ENCODE data around the gene TRAF2. TPM values are rescaled to one million over a fixed set of nuclear protein-coding genes. Genes with fewer than 3 reads are reported as not detected.

Gene TRAF2
- total RNA-seq, 1 donor from 2014 or later, result 59.5 TPM

GRCh38 chr9:136857166-136857565 is 29.1 kb upstream of the TRAF2 start:
- H3K27ac Mint-ChIP-seq, result no peak overlapping the region
- intact Hi-C loops (cut with micrococcal nuclease), result no loop called here
- H3K9me3 Mint-ChIP-seq, result no peaks in the 10 kb centered on the region
- no peaks in the 10 kb centered on the region for H3K27me3 Mint-ChIP-seq (ENCODE audit: low read depth)
- no peaks in the 10 kb centered on the region for H3K4me1 Mint-ChIP-seq (ENCODE audit: low read depth)
- no peak overlapping the region for H3K4me3 Mint-ChIP-seq (ENCODE audit: low read depth)
- no peak for DNase-seq (ENCODE audit: low spot score)
- peaks cover 9% of the 10 kb centered on the region for H3K36me3 Mint-ChIP-seq (ENCODE audit: low read depth)

GRCh38 chr9:136857581-136858412 is 28.5 kb upstream of the TRAF2 start:
- Mint-ChIP-seq H3K9me3 (no peaks in the 10 kb centered on the region), H3K27ac (no peak overlapping the region), H3K36me3 (ENCODE audit: low read depth) (peaks cover 13% of the 10 kb centered on the region), H3K4me1 (ENCODE audit: low read depth) (no peaks in the 10 kb centered on the region), H3K4me3 (ENCODE audit: low read depth) (no peak overlapping the region), H3K27me3 (ENCODE audit: low read depth) (no peaks in the 10 kb centered on the region)
- intact Hi-C loops (cut with micrococcal nuclease), result no loop called here
- DNase-seq (ENCODE audit: low spot score), result no peak

- no peak overlapping the region for H3K27ac Mint-ChIP-seq
- H3K27me3 Mint-ChIP-seq (ENCODE audit: low read depth), result no peaks in the 10 kb centered on the region
- H3K9me3 Mint-ChIP-seq, result no peaks in the 10 kb centered on the region
- H3K36me3 Mint-ChIP-seq (ENCODE audit: low read depth), result peaks cover 18% of the 10 kb centered on the region
- H3K4me1 Mint-ChIP-seq (ENCODE audit: low read depth), result no peaks in the 10 kb centered on the region
- DNase-seq (ENCODE audit: low spot score), result no peak
- intact Hi-C loops (cut with micrococcal nuclease), result no loop called here
- no peak overlapping the region for H3K4me3 Mint-ChIP-seq (ENCODE audit: low read depth)
Measured at GRCh38 chr9:136858452-136858843, 27.9 kb upstream of the TRAF2 start.

GRCh38 chr9:136858844-136859757 is 27.2 kb upstream of the TRAF2 start:
- DNase-seq (ENCODE audit: low spot score), result no peak
- H3K4me1 Mint-ChIP-seq (ENCODE audit: low read depth), result peaks cover 3% of the 10 kb centered on the region
- H3K36me3 Mint-ChIP-seq (ENCODE audit: low read depth), result peaks cover 25% of the 10 kb centered on the region
- H3K9me3 Mint-ChIP-seq, result no peaks in the 10 kb centered on the region
- H3K27me3 Mint-ChIP-seq (ENCODE audit: low read depth), result no peaks in the 10 kb centered on the region
- H3K27ac Mint-ChIP-seq, result no peak overlapping the region
- intact Hi-C loops (cut with micrococcal nuclease), result no loop called here
- H3K4me3 Mint-ChIP-seq (ENCODE audit: low read depth), result no peak overlapping the region

- Mint-ChIP-seq H3K4me3 (ENCODE audit: low read depth) (no peak overlapping the region), H3K36me3 (ENCODE audit: low read depth) (peaks cover 28% of the 10 kb centered on the region), H3K27ac (no peak overlapping the region), H3K9me3 (no peaks in the 10 kb centered on the region), H3K4me1 (ENCODE audit: low read depth) (peaks cover 9% of the 10 kb centered on the region), H3K27me3 (ENCODE audit: low read depth) (no peaks in the 10 kb centered on the region)
- intact Hi-C loops (cut with micrococcal nuclease), result no loop called here
- DNase-seq (ENCODE audit: low spot score), result no peak
Measured at GRCh38 chr9:136860529-136860928, 25.8 kb upstream of the TRAF2 start.

- intact Hi-C loops (cut with micrococcal nuclease), result no loop called here
- Mint-ChIP-seq H3K9me3 (no peaks in the 10 kb centered on the region), H3K4me1 (ENCODE audit: low read depth) (peaks cover 9% of the 10 kb centered on the region), H3K27ac (no peak overlapping the region), H3K36me3 (ENCODE audit: low read depth) (peaks cover 28% of the 10 kb centered on the region), H3K4me3 (ENCODE audit: low read depth) (no peak overlapping the region), H3K27me3 (ENCODE audit: low read depth) (no peaks in the 10 kb centered on the region)
- DNase-seq (ENCODE audit: low spot score), result no peak
Measured at GRCh38 chr9:136860933-136861873, 25.1 kb upstream of the TRAF2 start.

GRCh38 chr9:136861874-136862457 is 24.4 kb upstream of the TRAF2 start:
- intact Hi-C loops (cut with micrococcal nuclease), result no loop called here
- peaks cover 28% of the 10 kb centered on the region for H3K36me3 Mint-ChIP-seq (ENCODE audit: low read depth)
- no peak for DNase-seq (ENCODE audit: low spot score)
- no peaks in the 10 kb centered on the region for H3K27me3 Mint-ChIP-seq (ENCODE audit: low read depth)
- peaks cover 9% of the 10 kb centered on the region for H3K4me1 Mint-ChIP-seq (ENCODE audit: low read depth)
- no peaks in the 10 kb centered on the region for H3K9me3 Mint-ChIP-seq
- H3K4me3 Mint-ChIP-seq (ENCODE audit: low read depth), result no peak overlapping the region
- H3K27ac Mint-ChIP-seq, result no peak overlapping the region

GRCh38 chr9:136862849-136863622 is 23.3 kb upstream of the TRAF2 start:
- H3K4me3 Mint-ChIP-seq (ENCODE audit: low read depth), result no peak overlapping the region
- peaks cover 28% of the 10 kb centered on the region for H3K36me3 Mint-ChIP-seq (ENCODE audit: low read depth)
- H3K27me3 Mint-ChIP-seq (ENCODE audit: low read depth), result no peaks in the 10 kb centered on the region
- no peak for DNase-seq (ENCODE audit: low spot score)
- H3K9me3 Mint-ChIP-seq, result no peaks in the 10 kb centered on the region
- no peak overlapping the region for H3K27ac Mint-ChIP-seq
- intact Hi-C loops (cut with micrococcal nuclease), result no loop called here
- peaks cover 9% of the 10 kb centered on the region for H3K4me1 Mint-ChIP-seq (ENCODE audit: low read depth)

GRCh38 chr9:136863623-136864273 is 22.6 kb upstream of the TRAF2 start:
- peaks cover 9% of the 10 kb centered on the region for H3K4me1 Mint-ChIP-seq (ENCODE audit: low read depth)
- no peak overlapping the region for H3K27ac Mint-ChIP-seq
- H3K27me3 Mint-ChIP-seq (ENCODE audit: low read depth), result no peaks in the 10 kb centered on the region
- intact Hi-C loops (cut with micrococcal nuclease), result no loop called here
- H3K36me3 Mint-ChIP-seq (ENCODE audit: low read depth), result peaks cover 33% of the 10 kb centered on the region
- no peak for DNase-seq (ENCODE audit: low spot score)
- H3K4me3 Mint-ChIP-seq (ENCODE audit: low read depth), result no peak overlapping the region
- H3K9me3 Mint-ChIP-seq, result no peaks in the 10 kb centered on the region

- H3K4me3 Mint-ChIP-seq (ENCODE audit: low read depth), result peak overlapping the region; percentile 86
- H3K9me3 Mint-ChIP-seq, result no peaks in the 10 kb centered on the region
- intact Hi-C loops (cut with micrococcal nuclease), result no loop called here
Measured at GRCh38 chr9:136865041-136865767, 21.1 kb upstream of the TRAF2 start.

GRCh38 chr9:136865768-136866103 is 20.6 kb upstream of the TRAF2 start:
- DNase-seq (ENCODE audit: low spot score), result no peak
- Mint-ChIP-seq H3K4me3 (ENCODE audit: low read depth) (peak overlapping the region; percentile 86), H3K27ac (peak overlapping the region; percentile 63), H3K36me3 (ENCODE audit: low read depth) (peaks cover 32% of the 10 kb centered on the region), H3K27me3 (ENCODE audit: low read depth) (no peaks in the 10 kb centered on the region), H3K9me3 (no peaks in the 10 kb centered on the region), H3K4me1 (ENCODE audit: low read depth) (peaks cover 9% of the 10 kb centered on the region)
- intact Hi-C loops (cut with micrococcal nuclease), result loop anchor here (1.0 kb wide), 2 partner anchors 17 to 37 kb away; no protein-coding TSS in a partner anchor

More at GRCh38 chr9:136865041-136865767, 21.1 kb upstream of the TRAF2 start:
- DNase-seq (ENCODE audit: low spot score), result no peak
- Mint-ChIP-seq H3K27ac (peak overlapping the region; percentile 63), H3K36me3 (ENCODE audit: low read depth) (peaks cover 36% of the 10 kb centered on the region), H3K27me3 (ENCODE audit: low read depth) (no peaks in the 10 kb centered on the region), H3K4me1 (ENCODE audit: low read depth) (peaks cover 9% of the 10 kb centered on the region)
